Measurements from ENCODE around the gene TRIM65.
"Not testable (repeated sequence)": the region's sequence is repeated elsewhere in the genome, so short reads cannot be mapped to it uniquely, and the experiment has no call there.

TRIM65 gene

GRCh38 chr17:75875182-75875939, 21.4 kb downstream of the TRIM65 start:
- no peak for DNase-seq

- DNase-seq: no peak
Measured at GRCh38 chr17:75874323-75875181, 22.2 kb downstream of the TRIM65 start.

- DNase-seq: no peak
Measured at GRCh38 chr17:75873587-75874322, 23.0 kb downstream of the TRIM65 start.

- DNase-seq: peak; percentile 49
Measured at GRCh38 chr17:75872434-75873351, 24.1 kb downstream of the TRIM65 start.

GRCh38 chr17:75870228-75870627, 26.5 kb downstream of the TRIM65 start:
- DNase-seq: not testable (repeated sequence)

GRCh38 chr17:75869282-75870141, 27.2 kb downstream of the TRIM65 start:
- no peak for DNase-seq

- not testable (repeated sequence) for DNase-seq
Measured at GRCh38 chr17:75868730-75869281, 27.9 kb downstream of the TRIM65 start.

GRCh38 chr17:75865404-75866188, 31.2 kb downstream of the TRIM65 start:
- not testable (repeated sequence) for DNase-seq

- not testable (repeated sequence) for DNase-seq
Measured at GRCh38 chr17:75864887-75865286, 31.9 kb downstream of the TRIM65 start.

GRCh38 chr17:75864448-75864871, 32.3 kb downstream of the TRIM65 start:
- DNase-seq: peak; percentile 54

GRCh38 chr17:75861927-75862317, 34.8 kb downstream of the TRIM65 start:
- no peak for DNase-seq

GRCh38 chr17:75859358-75859757, 37.4 kb downstream of the TRIM65 start:
- DNase-seq: not testable (repeated sequence)

- DNase-seq: peak; percentile 24
Measured at GRCh38 chr17:75856062-75856756, 40.5 kb downstream of the TRIM65 start.

- peak; percentile 99 for DNase-seq
Measured at GRCh38 chr17:75855310-75856061, 41.3 kb downstream of the TRIM65 start, which contains the start of gene WBP2. Gene WBP2, minus strand, starts transcription at chr17:75855335. Its CDS starts 38 bp downstream, at chr17:75855297.

GRCh38 chr17:75854881-75855309, 41.9 kb downstream of the TRIM65 start:
- DNase-seq: no peak

GRCh38 chr17:75854101-75854748, 42.5 kb downstream of the TRIM65 start:
- no peak for DNase-seq

GRCh38 chr17:75853433-75853832, 43.3 kb downstream of the TRIM65 start:
- no peak for DNase-seq

GRCh38 chr17:75851693-75851991, 45.1 kb downstream of the TRIM65 start:
- not testable (repeated sequence) for DNase-seq

Data from activated CD4-positive, alpha-beta T cell treated with anti-CD3 and anti-CD28 coated beads for 48 hours (primary cell).